Measurements from ENCODE around the gene TGM2.
"Not testable (repeated sequence)": the region's sequence is repeated elsewhere in the genome, so short reads cannot be mapped to it uniquely, and the experiment has no call there.

The TGM2 gene

DNA sequence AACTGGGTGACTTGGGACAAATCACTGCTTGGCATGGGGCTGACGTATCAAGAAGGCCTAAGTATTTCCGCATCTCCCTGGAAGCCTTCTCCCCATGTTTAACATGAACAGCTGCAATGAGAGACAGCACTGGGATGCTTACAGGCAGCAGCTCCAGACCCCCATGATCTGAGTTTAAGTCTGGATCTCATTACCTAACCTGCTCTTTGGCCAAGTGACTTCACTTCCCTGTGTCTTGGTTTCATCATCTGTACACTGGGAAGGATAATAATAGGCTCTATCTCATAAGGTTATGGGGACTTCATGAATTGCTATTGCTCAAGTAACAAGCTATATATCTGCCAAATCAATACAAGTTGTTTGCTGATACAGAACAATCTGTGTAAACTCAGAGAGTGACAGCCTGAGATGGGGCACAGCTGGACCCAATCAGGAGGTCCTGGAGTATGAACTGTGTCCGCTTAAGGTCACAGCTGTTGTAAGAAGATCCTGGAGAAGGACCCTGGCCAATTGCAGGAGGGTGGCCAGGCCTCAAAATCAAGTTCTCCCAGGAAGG is 56.0 kb downstream of the TGM2 start:
- POLR2A ChIA-PET: interaction anchor here (1.0 kb wide), 1 partner anchor 104 kb away, joined by 3 read pairs; no protein-coding TSS in a partner anchor
- CTCF ChIA-PET: interaction anchor here (0.6 to 6.3 kb wide), 4 partner anchors 36 to 112 kb away, joined by 3 to 44 read pairs (median 3); no protein-coding TSS in a partner anchor
- no peaks in the 10 kb centered on the region for H3K9me3 ChIP-seq (ENCODE audit: control insufficient read depth, insufficient read depth, low read depth, low read length)
- 0 out of 2 replicates have a peak overlapping the region, but pooled peaks have one; percentile 39 for H3K27ac ChIP-seq (ENCODE audit: extremely low read depth, low read depth, low read length)
- H3K4me3 ChIP-seq (ENCODE audit: low read depth, low read length): no peak overlapping the region
- H3K4me1 ChIP-seq (ENCODE audit: control insufficient read depth, insufficient read depth, low read length): peaks cover 9% of the 10 kb centered on the region
- H3K36me3 ChIP-seq (ENCODE audit: control insufficient read depth in 2 of 2, insufficient read depth in 1 of 2, low read length in 2 of 2): no peaks in the 10 kb centered on the region
- TF ChIP-seq HOXC10 (CRISPR knock-in tag; IDR thresholded peaks at IDR 0.05): no peak
- TF ChIP-seq, protein P1, sequence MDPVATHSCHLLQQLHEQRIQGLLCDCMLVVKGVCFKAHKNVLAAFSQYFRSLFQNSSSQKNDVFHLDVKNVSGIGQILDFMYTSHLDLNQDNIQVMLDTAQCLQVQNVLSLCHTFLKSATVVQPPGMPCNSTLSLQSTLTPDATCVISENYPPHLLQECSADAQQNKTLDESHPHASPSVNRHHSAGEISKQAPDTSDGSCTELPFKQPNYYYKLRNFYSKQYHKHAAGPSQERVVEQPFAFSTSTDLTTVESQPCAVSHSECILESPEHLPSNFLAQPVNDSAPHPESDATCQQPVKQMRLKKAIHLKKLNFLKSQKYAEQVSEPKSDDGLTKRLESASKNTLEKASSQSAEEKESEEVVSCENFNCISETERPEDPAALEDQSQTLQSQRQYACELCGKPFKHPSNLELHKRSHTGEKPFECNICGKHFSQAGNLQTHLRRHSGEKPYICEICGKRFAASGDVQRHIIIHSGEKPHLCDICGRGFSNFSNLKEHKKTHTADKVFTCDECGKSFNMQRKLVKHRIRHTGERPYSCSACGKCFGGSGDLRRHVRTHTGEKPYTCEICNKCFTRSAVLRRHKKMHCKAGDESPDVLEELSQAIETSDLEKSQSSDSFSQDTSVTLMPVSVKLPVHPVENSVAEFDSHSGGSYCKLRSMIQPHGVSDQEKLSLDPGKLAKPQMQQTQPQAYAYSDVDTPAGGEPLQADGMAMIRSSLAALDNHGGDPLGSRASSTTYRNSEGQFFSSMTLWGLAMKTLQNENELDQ (tag by site-specific recombination; IDR thresholded peaks at IDR 0.05; ENCODE audit: low read depth): no peak
- TF ChIP-seq ZFP3 (tag by site-specific recombination; IDR thresholded peaks at IDR 0.05; ENCODE audit: low read depth): no peak
- TF ChIP-seq KLF9 (tag by site-specific recombination; IDR thresholded peaks at IDR 0.05; ENCODE audit: low read depth): no peak
- no peak for TF ChIP-seq MEIS1 (CRISPR knock-in tag; IDR thresholded peaks at IDR 0.05; ENCODE audit: borderline replicate concordance)
- TF ChIP-seq ZNF239 (tag by site-specific recombination; IDR thresholded peaks at IDR 0.05): no peak
- TF ChIP-seq, protein P2, sequence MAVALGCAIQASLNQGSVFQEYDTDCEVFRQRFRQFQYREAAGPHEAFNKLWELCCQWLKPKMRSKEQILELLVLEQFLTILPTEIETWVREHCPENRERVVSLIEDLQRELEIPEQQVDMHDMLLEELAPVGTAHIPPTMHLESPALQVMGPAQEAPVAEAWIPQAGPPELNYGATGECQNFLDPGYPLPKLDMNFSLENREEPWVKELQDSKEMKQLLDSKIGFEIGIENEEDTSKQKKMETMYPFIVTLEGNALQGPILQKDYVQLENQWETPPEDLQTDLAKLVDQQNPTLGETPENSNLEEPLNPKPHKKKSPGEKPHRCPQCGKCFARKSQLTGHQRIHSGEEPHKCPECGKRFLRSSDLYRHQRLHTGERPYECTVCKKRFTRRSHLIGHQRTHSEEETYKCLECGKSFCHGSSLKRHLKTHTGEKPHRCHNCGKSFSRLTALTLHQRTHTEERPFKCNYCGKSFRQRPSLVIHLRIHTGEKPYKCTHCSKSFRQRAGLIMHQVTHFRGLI (tag by site-specific recombination; IDR thresholded peaks at IDR 0.05): no peak
- TF ChIP-seq OSR2 (tag by site-specific recombination; IDR thresholded peaks at IDR 0.05): no peak
- no peak for TF ChIP-seq GLI4 (tag by site-specific recombination; IDR thresholded peaks at IDR 0.05)
- TF ChIP-seq ZBTB1 (tag by site-specific recombination; IDR thresholded peaks at IDR 0.05): no peak
- TF ChIP-seq ZNF571 (tag by site-specific recombination; IDR thresholded peaks at IDR 0.05): no peak
- TF ChIP-seq ZNF366 (tag by site-specific recombination; conservative IDR thresholded peaks at IDR 0.05): no peak

GRCh38 chr20:38108438-38108985 is 56.6 kb downstream of the TGM2 start:
- H3K4me3 ChIP-seq (ENCODE audit: low read depth, low read length): no peak overlapping the region
- no peak overlapping the region for H3K27ac ChIP-seq (ENCODE audit: extremely low read depth, low read depth, low read length)
- H3K4me1 ChIP-seq (ENCODE audit: control insufficient read depth, insufficient read depth, low read length): peaks cover 9% of the 10 kb centered on the region
- H3K9me3 ChIP-seq (ENCODE audit: control insufficient read depth, insufficient read depth, low read depth, low read length): no peaks in the 10 kb centered on the region
- H3K36me3 ChIP-seq (ENCODE audit: control insufficient read depth in 2 of 2, insufficient read depth in 1 of 2, low read length in 2 of 2): no peaks in the 10 kb centered on the region
- no peak for TF ChIP-seq MEIS1 (CRISPR knock-in tag; IDR thresholded peaks at IDR 0.05; ENCODE audit: borderline replicate concordance)
- ChIA-PET CTCF (interaction anchor here (0.6 to 1.0 kb wide), 2 partner anchors 35 to 113 kb away, joined by 3 read pairs; no protein-coding TSS in a partner anchor), POLR2A (no interaction called here)

DNA sequence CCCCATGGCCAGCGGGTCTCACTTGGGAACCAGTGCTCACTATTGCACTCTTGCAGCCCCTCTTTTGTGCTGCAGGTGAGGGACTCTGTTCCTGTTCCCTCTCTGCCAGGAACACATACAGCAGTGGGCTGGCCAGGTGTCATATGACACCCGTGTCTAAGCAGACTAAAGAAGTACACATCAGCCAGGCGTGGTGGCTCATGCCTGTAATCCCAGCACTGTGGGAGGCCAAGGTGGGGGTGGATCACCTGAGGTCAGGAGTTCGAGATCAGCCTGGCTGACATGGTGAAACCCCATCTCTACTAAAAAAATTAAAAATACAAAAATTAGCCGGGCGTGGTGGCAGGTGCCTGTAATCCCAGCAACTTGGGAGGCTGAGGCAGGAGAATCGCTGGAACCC is 57.2 kb downstream of the TGM2 start:
- H3K27ac ChIP-seq (ENCODE audit: extremely low read depth, low read depth, low read length); H3K36me3 ChIP-seq (ENCODE audit: control insufficient read depth in 2 of 2, insufficient read depth in 1 of 2, low read length in 2 of 2); CTCF ChIA-PET; H3K4me1 ChIP-seq (ENCODE audit: control insufficient read depth, insufficient read depth, low read length); H3K9me3 ChIP-seq (ENCODE audit: control insufficient read depth, insufficient read depth, low read depth, low read length); H3K4me3 ChIP-seq (ENCODE audit: low read depth, low read length); POLR2A ChIA-PET: not testable (repeated sequence)
- TF ChIP-seq GLIS2 (tag by site-specific recombination; IDR thresholded peaks at IDR 0.05) (0 out of 2 replicates have a peak, but pooled peaks have one; percentile 45), EGR2 (tag by site-specific recombination; IDR thresholded peaks at IDR 0.05; ENCODE audit: low read depth) (peak; percentile 47; the same call in 1 of the 2 replicates), ZNF600 (tag by site-specific recombination; IDR thresholded peaks at IDR 0.05) (peak; percentile 43; the same call in 1 of the 2 replicates), GLIS1 (tag by site-specific recombination; IDR thresholded peaks at IDR 0.05) (peak; percentile 92), ZFHX2 (tag by site-specific recombination; conservative IDR thresholded peaks at IDR 0.05) (0 out of 2 replicates have a peak, but pooled peaks have one; percentile 39)
